HEK293 (cell line): ENCODE results near the gene OR6Y1.

Experiments
- SP7 ChIP-seq: fragments of 450-650 bp; formaldehyde crosslinking; IDR thresholded peaks from 2 replicates; pipeline ENCODE4 v1.5.1; 2016; ENCODE audit warnings: missing biosample characterization, missing genetic modification characterization
- YY1 ChIP-seq: fragments of 450-650 bp; formaldehyde crosslinking; IDR thresholded peaks from 2 replicates; pipeline ENCODE4 v1.5.1; 2018; ENCODE audit warnings: missing biosample characterization, missing genetic modification characterization
- ZNF138 ChIP-seq: fragments of 450-650 bp; formaldehyde crosslinking; IDR thresholded peaks from 2 replicates; pipeline ENCODE4 v1.5.1; 2016; ENCODE audit warnings: missing biosample characterization, missing genetic modification characterization, borderline replicate concordance
- ZNF239 ChIP-seq: fragments of 450-650 bp; formaldehyde crosslinking; IDR thresholded peaks from 2 replicates; pipeline ENCODE4 v1.5.1; 2016; ENCODE audit warnings: missing biosample characterization, missing genetic modification characterization
- ZNF274 ChIP-seq, 2 experiments: fragments of 200-500 bp in 1 of 2; fragments of 450-650 bp in 1 of 2; sonication (Bioruptor generic) in 1 of 2; formaldehyde crosslinking in 1 of 2; IDR thresholded peaks; 2 replicates each; pipeline versions ENCODE4 v1.5.1 to v1.6.1; 2014 to 2016; ENCODE audit warnings: borderline replicate concordance in 1 of 2, inconsistent platforms in 1 of 2, low read length in 1 of 2, missing biosample characterization in 1 of 2, missing genetic modification characterization in 1 of 2
- ZNF423 ChIP-seq: fragments of 450-650 bp; formaldehyde crosslinking; IDR thresholded peaks from 2 replicates; pipeline ENCODE4 v1.5.1; 2016; ENCODE audit warnings: missing biosample characterization, missing genetic modification characterization
- ZNF549 ChIP-seq: fragments of 450-650 bp; IDR thresholded peaks from 2 replicates; pipeline ENCODE4 v1.5.1; 2018; ENCODE audit warnings: missing biosample characterization, missing genetic modification characterization, mild to moderate bottlenecking, inconsistent platforms, moderate library complexity
- TF ChIP-seq, protein P1 (sequence below): fragments of 450-650 bp; formaldehyde crosslinking; IDR thresholded peaks from 2 replicates; pipeline ENCODE4 v1.5.1; 2016; ENCODE audit warnings: missing biosample characterization, missing genetic modification characterization
- TF ChIP-seq, protein P2 (sequence below): fragments of 450-650 bp; formaldehyde crosslinking; IDR thresholded peaks from 2 replicates; pipeline ENCODE4 v1.5.1; 2016; ENCODE audit warnings: missing biosample characterization, missing genetic modification characterization, low read depth

DNA sequence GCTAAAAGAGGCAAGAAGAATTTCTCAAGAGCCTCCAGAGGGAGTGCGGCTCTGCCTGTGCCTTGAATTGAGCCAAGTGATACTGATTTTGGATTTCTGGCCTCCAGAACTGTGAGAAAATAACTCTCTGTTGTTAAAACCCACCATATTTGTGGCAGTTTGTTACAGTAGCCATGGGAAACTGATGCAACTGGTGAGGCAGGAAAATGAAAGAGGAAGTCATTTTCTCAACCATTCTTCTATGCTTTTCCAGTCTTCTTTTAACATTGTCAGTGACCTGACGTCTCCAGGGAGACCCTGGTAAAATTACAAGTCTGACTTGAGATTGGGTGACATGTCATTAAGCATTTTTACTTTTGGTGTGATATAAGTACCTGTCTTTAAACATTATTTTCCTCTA lies 10.4 kb upstream of the OR6Y1 start:
- no peak for TF ChIP-seq YY1 (tag by site-specific recombination)
- TF ChIP-seq ZNF138 (tag by site-specific recombination): no peak
- no peak for TF ChIP-seq ZNF549 (tag by site-specific recombination)
- no peak for TF ChIP-seq SP7 (tag by site-specific recombination)
- no peak for TF ChIP-seq ZNF274 (IDR thresholded peaks at IDR 0.05; ENCODE audit: low read length)
- TF ChIP-seq ZNF274 (tag by site-specific recombination; IDR thresholded peaks at IDR 0.05; ENCODE audit: borderline replicate concordance): no peak
- TF ChIP-seq, protein P1, sequence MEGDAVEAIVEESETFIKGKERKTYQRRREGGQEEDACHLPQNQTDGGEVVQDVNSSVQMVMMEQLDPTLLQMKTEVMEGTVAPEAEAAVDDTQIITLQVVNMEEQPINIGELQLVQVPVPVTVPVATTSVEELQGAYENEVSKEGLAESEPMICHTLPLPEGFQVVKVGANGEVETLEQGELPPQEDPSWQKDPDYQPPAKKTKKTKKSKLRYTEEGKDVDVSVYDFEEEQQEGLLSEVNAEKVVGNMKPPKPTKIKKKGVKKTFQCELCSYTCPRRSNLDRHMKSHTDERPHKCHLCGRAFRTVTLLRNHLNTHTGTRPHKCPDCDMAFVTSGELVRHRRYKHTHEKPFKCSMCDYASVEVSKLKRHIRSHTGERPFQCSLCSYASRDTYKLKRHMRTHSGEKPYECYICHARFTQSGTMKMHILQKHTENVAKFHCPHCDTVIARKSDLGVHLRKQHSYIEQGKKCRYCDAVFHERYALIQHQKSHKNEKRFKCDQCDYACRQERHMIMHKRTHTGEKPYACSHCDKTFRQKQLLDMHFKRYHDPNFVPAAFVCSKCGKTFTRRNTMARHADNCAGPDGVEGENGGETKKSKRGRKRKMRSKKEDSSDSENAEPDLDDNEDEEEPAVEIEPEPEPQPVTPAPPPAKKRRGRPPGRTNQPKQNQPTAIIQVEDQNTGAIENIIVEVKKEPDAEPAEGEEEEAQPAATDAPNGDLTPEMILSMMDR (tag by site-specific recombination): no peak
- no peak for TF ChIP-seq ZNF423 (tag by site-specific recombination)
- no peak for TF ChIP-seq ZNF239 (tag by site-specific recombination)
- TF ChIP-seq, protein P2, sequence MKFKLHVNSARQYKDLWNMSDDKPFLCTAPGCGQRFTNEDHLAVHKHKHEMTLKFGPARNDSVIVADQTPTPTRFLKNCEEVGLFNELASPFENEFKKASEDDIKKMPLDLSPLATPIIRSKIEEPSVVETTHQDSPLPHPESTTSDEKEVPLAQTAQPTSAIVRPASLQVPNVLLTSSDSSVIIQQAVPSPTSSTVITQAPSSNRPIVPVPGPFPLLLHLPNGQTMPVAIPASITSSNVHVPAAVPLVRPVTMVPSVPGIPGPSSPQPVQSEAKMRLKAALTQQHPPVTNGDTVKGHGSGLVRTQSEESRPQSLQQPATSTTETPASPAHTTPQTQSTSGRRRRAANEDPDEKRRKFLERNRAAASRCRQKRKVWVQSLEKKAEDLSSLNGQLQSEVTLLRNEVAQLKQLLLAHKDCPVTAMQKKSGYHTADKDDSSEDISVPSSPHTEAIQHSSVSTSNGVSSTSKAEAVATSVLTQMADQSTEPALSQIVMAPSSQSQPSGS (tag by site-specific recombination): no peak
